DMS53 (cell line): Measurements from ENCODE around the gene IRGM.
"Not testable (repeated sequence)": the region's sequence is repeated elsewhere in the genome, so short reads cannot be mapped to it uniquely, and the experiment has no call there.

Experiments
- DNase-seq: peaks from one replicate; lab custom pipeline; 2025; lab: John Stamatoyannopoulos, UW

Gene IRGM, protein sequence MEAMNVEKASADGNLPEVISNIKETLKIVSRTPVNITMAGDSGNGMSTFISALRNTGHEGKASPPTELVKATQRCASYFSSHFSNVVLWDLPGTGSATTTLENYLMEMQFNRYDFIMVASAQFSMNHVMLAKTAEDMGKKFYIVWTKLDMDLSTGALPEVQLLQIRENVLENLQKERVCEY

GRCh38 chr5:150846308-150846653, at the start of gene IRGM:
Gene IRGM, plus strand, starts transcription at chr5:150846521. Its CDS starts 1,603 bp downstream, at chr5:150848124.
- DNase-seq, result not testable (repeated sequence)

- DNase-seq, result no peak
Measured at GRCh38 chr5:150797384-150797783, 48.9 kb upstream of the IRGM start.

- DNase-seq, result peak; percentile 85
Measured at GRCh38 chr5:150801117-150801927, 45.0 kb upstream of the IRGM start.

- no peak for DNase-seq
Measured at GRCh38 chr5:150804388-150804787, 41.9 kb upstream of the IRGM start.

DNA sequence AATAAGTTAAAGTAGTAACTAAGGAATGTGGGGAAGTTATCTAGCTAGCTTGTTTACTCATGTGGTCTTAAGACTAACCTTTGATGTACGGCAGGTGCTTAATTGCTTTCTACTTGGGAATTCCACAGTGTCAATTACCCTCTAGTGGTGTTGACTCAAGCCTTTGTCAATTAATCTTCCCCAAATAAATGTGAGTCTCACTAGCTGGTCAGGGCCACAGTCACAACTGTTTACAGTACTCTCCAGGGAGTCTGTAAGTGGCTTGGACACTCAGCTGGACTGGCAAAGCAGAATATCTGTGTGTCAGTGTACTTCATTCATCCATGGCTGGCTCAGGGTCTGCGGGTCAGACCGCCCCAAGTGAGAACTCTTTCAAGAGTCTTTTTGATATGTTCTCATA, 37.0 kb upstream of the IRGM start:
- peak; percentile 93 for DNase-seq

DNA sequence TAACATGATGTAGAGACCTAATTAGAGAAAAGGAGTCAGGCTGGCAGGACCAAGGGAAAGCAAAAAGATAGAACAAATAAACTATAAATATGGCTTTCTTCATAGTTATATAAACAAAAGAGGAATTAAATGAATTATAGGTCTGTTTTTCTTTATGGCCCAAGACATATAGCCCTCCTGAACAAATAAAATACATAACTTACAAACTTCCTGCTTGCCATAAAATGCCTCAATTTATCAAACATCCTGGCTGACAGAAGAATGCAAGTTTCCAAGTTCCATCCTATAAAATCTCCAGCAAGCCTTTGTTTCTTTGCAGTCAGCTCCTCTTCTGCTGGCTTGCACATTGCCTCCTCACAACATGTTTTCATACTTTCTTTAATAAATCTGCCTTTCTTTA, 31.3 kb upstream of the IRGM start:
- no peak for DNase-seq

- no peak for DNase-seq
Measured at GRCh38 chr5:150816946-150817345, 29.4 kb upstream of the IRGM start.

- no peak for DNase-seq
Measured at GRCh38 chr5:150829744-150830143, 16.6 kb upstream of the IRGM start.

DNA sequence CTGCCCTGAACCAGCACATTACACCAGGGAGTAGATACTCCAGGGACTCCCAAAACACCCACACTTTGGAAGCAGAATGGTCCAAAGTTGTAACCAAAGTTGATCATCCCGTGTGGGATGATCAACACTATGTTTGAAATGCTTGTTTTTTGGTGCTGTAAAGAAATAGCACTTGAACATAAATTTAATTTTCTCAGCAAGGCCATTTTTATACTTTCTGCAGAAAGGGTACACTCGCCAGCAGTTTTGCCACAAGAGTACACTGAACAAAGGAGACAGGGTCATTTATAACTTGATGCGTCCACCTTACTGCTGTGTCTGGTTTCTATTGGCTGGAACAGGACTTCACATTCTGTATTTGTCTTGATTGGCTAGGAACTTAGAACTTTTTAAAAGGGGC, 14.5 kb upstream of the IRGM start:
- not testable (repeated sequence) for DNase-seq

- DNase-seq, result no peak
Measured at GRCh38 chr5:150836064-150836463, 10.3 kb upstream of the IRGM start.

- no peak for DNase-seq
Measured at GRCh38 chr5:150836703-150837102, 9.6 kb upstream of the IRGM start.

DNA sequence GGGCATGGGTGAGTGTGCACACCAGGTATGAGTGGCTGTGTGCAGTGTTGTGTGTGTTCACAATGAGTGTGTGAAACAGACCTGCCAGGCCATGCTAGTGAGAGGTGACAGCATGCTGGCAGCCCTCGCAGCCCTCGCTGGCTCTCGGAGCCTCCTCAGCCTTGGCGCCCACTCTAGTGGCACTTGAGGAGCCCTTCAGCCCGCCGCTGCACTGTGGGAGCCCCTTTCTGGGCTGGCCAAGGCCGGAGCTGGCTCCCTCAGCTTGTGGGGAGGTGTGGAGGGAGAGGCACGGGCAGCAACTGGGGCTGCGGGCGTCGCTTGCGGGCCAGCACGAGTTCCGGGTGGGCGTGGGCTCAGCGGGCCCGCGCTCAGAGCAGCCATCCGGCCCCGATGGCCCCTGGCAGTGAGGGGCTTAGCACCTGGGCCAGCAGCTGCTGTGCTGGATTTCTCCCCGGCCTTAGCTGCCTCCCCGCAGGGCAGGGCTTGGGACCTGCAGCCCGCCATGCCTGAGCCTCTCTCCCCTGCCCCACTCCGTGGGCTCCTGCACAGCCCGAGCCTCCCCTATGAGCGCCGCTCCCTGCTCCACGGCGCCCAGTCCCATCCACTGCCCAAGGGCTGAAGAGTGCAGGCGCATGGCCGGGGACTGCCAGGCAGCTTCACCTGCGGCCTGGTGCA, 999 bp upstream of the IRGM start:
- not testable (repeated sequence) for DNase-seq

DNA sequence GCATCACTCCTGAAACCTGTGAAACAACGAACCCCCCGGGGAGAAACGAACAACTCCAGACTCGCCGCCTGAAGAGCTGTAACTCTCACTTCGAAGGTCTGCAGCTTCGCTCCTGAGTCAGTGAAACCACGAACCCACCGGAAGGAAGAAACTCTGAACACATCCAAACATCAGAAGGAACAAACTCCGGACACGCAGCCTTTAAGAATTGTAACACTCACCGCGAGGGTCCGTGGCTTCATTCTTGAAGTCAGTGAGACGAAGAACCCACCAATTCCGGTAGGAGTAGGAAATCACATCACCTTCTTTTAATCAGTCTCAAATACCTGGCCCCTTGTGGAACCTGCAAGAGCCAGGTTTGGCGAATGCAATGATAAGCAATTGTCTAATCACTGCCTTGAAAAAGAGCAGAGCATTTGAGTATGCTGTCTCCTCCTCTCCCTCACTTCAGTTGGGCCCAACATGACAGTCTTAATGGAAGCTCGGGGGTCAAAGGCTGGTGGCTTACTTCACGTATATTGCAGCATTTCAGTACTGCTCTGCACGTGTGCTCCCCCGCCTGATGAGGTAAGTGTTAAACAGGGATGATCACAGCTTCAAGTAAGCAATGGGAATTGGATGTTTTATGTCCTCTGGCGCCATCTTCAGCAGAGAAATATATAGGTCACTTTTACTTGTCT, 473 bp downstream of the IRGM start:
- DNase-seq, result peak; percentile 94

GRCh38 chr5:150847334-150847695, 994 bp downstream of the IRGM start:
- no peak for DNase-seq

DNA sequence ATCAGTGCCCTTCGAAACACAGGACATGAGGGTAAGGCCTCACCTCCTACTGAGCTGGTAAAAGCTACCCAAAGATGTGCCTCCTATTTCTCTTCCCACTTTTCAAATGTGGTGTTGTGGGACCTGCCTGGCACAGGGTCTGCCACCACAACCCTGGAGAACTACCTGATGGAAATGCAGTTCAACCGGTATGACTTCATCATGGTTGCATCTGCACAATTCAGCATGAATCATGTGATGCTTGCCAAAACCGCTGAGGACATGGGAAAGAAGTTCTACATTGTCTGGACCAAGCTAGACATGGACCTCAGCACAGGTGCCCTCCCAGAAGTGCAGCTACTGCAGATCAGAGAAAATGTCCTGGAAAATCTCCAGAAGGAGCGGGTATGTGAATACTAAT, 1.9 kb downstream of the IRGM start:
- peak; percentile 8 for DNase-seq

DNA sequence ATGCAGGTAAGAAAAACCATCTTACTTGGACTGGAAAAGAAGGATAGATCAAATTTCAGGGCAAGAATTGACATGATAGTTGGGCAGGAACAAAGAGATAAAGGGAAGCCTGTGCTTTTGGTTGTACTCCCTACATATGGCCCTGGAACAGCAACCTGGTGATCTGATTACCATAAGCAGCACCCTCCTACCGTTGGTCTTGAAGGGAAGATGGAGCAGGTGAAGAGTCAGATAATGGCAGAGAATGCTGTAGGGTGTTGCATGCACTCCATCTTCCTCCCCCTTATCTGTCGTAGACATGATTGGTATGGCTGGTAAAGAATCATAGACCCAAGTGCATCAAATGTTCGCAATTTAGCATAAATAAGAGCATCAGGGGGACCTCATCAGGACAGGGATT, 4.7 kb downstream of the IRGM start:
- no peak for DNase-seq

GRCh38 chr5:150853561-150853960, 7.2 kb downstream of the IRGM start:
- DNase-seq, result no peak

DNA sequence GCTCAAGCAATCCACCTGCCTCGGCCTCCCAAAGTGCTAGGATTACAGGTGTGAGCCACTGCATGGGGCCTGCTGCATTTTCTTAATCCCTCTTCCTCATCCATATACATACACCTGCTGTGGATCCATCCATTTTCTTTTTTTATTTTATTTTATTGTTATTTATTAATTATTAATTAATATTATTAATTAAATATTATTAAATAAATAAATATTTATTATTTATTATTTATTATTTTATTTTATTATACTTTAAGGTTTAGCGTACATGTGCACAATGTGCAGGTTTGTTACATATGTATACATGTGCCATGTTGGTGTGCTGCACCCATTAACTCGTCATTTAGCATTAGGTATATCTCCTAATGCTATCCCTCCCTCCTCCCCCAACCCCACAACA, 10.4 kb downstream of the IRGM start:
- not testable (repeated sequence) for DNase-seq

GRCh38 chr5:150860246-150860821, 14.0 kb downstream of the IRGM start:
- no peak for DNase-seq

DNA sequence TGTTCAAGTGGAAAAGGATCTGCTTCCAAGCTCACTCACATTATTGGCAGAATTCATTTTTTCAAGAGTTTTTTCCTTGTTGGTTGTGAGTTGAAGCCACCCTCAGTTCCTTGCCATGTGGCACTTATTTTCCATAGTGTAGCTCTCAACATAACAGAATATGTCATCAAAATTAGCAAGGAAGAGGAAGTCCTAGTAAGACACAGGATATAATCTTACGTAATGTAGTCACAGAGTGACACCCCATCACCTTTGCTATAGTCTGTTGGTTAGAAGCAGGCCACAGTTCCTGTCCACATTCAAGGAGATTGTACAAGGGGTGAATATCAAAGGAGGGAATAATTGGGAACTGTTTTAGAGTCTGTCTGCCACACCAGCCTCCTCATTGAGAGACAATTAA, 15.7 kb downstream of the IRGM start:
- no peak for DNase-seq

- DNase-seq, result no peak
Measured at GRCh38 chr5:150879358-150879757, 33.0 kb downstream of the IRGM start.
